Mesenchymal stem cell (in vitro differentiated cells and primary cell): ENCODE measurements around the gene MYCBPAP.
A peak's percentile ranks its signal among the peaks of the same experiment; 100 is the strongest.

ENCODE experiments used
- DNase-seq: peaks from one replicate; pipeline ENCODE4 v3.0.0-alpha.2; 2013
- H2AFZ ChIP-seq: one replicate; pipeline ENCODE4 v1.6.1; 2013; ENCODE audit warnings: low read depth, mild to moderate bottlenecking, control low read depth, inconsistent platforms, low read length, moderate library complexity
- H2AK5ac ChIP-seq: 2 replicates; pipeline ENCODE4 v1.6.1; 2013; ENCODE audit warnings: low read length, moderate library complexity, mild to moderate bottlenecking, inconsistent platforms; ENCODE audit not compliant: severe bottlenecking
- H2BK120ac ChIP-seq: one replicate; pipeline ENCODE4 v1.6.1; 2013; ENCODE audit warnings: low read depth, mild to moderate bottlenecking, inconsistent platforms, low read length, moderate library complexity
- H2BK12ac ChIP-seq, 2 experiments: one replicate each; pipeline ENCODE4 v1.6.1; 2013; ENCODE audit warnings: inconsistent platforms in 2 of 2, low read length in 2 of 2, mild to moderate bottlenecking in 2 of 2, moderate library complexity in 2 of 2, control low read depth in 1 of 2
- H2BK15ac ChIP-seq: one replicate; pipeline ENCODE4 v1.6.1; 2013; ENCODE audit warnings: mild to moderate bottlenecking, low read depth, inconsistent platforms; ENCODE audit not compliant: poor library complexity, severe bottlenecking
- H2BK5ac ChIP-seq: 2 replicates; pipeline ENCODE4 v1.6.1; 2013; ENCODE audit warnings: low read depth, mild to moderate bottlenecking, low read length, control low read depth, inconsistent platforms; ENCODE audit not compliant: poor library complexity, severe bottlenecking
- H3K14ac ChIP-seq, 2 experiments: one replicate each; pipeline ENCODE4 v1.6.1; 2013; ENCODE audit warnings: inconsistent platforms in 2 of 2, low read length in 2 of 2, control low read depth in 1 of 2, mild to moderate bottlenecking in 1 of 2, moderate library complexity in 1 of 2
- H3K18ac ChIP-seq, 2 experiments: one replicate each; pipeline ENCODE4 v1.6.1; 2013; ENCODE audit warnings: inconsistent platforms in 2 of 2, low read length in 2 of 2, control low read depth in 1 of 2, low read depth in 1 of 2, mild to moderate bottlenecking in 1 of 2
- H3K23ac ChIP-seq, 2 experiments: one replicate each; pipeline ENCODE4 v1.6.1; 2013; ENCODE audit warnings: inconsistent platforms in 2 of 2, low read length in 2 of 2, mild to moderate bottlenecking in 2 of 2, moderate library complexity in 2 of 2, control low read depth in 1 of 2
- H3K27ac ChIP-seq: 2 replicates; pipeline ENCODE4 v1.5.1; 2013; ENCODE audit warnings: mild to moderate bottlenecking, moderate library complexity, low read length, control low read depth, inconsistent platforms; ENCODE audit not compliant: poor library complexity, severe bottlenecking
- H3K27me3 ChIP-seq, 2 experiments: 2 replicates each; pipeline versions ENCODE4 v1.6.1 to v1.7.0; 2013; ENCODE audit warnings: low read length in 2 of 2, mild to moderate bottlenecking in 2 of 2, moderate library complexity in 2 of 2, control low read depth in 1 of 2, inconsistent platforms in 1 of 2; ENCODE audit not compliant: control insufficient read depth in 1 of 2, insufficient read depth in 1 of 2
- H3K36me3 ChIP-seq, 2 experiments: 2 replicates each; pipeline versions ENCODE4 v1.6.1 to v1.7.0; 2013; ENCODE audit warnings: low read length in 2 of 2, control low read depth in 1 of 2, inconsistent platforms in 1 of 2, low read depth in 1 of 2, mild to moderate bottlenecking in 1 of 2; ENCODE audit not compliant: insufficient read depth in 2 of 2, control insufficient read depth in 1 of 2
- H3K4ac ChIP-seq, 2 experiments: one replicate each; pipeline ENCODE4 v1.6.1; 2013; ENCODE audit warnings: inconsistent platforms in 2 of 2, low read length in 2 of 2, mild to moderate bottlenecking in 2 of 2, moderate library complexity in 2 of 2, control low read depth in 1 of 2, low read depth in 1 of 2
- H3K4me1 ChIP-seq: 2 replicates; pipeline ENCODE4 v1.6.1; 2013; ENCODE audit warnings: low read depth, low read length, control low read depth; ENCODE audit not compliant: control insufficient read depth, insufficient read depth
- H3K4me2 ChIP-seq: 2 replicates; pipeline ENCODE4 v1.6.1; 2013; ENCODE audit warnings: low read length, mild to moderate bottlenecking, inconsistent platforms; ENCODE audit not compliant: poor library complexity, severe bottlenecking
- H3K4me3 ChIP-seq, 2 experiments: 2 replicates each; pipeline versions ENCODE4 v1.5.1 to v1.7.0; 2013; ENCODE audit warnings: low read length in 2 of 2, mild to moderate bottlenecking in 2 of 2, control low read depth in 1 of 2, low read depth in 1 of 2; ENCODE audit not compliant: insufficient read depth in 1 of 2
- H3K79me1 ChIP-seq: replicated peaks from 2 replicates; pipeline ENCODE4 v1.6.1; 2013; ENCODE audit warnings: mild to moderate bottlenecking, control low read depth, low read length, inconsistent platforms; ENCODE audit not compliant: poor library complexity, severe bottlenecking
- H3K9ac ChIP-seq: 2 replicates; pipeline ENCODE4 v1.7.0; 2013; ENCODE audit warnings: mild to moderate bottlenecking, low read length, moderate library complexity
- H3K9me3 ChIP-seq: 2 replicates; pipeline ENCODE4 v1.7.0; 2013; ENCODE audit warnings: mild to moderate bottlenecking, low read length; ENCODE audit not compliant: control insufficient read depth
- H4K8ac ChIP-seq: one replicate; pipeline ENCODE4 v1.6.1; 2013; ENCODE audit warnings: inconsistent platforms, mild to moderate bottlenecking, low read length, moderate library complexity
- H4K91ac ChIP-seq: one replicate; pipeline ENCODE4 v1.6.1; 2013; ENCODE audit warnings: mild to moderate bottlenecking, low read length, inconsistent platforms
- WGBS: methylation state at CpG from one replicate; pipeline ENCODE4 v1.1.7; 2013; ENCODE audit warnings: mixed read lengths; 5-methylcytosine and 5-hydroxymethylcytosine counted together

The MYCBPAP gene

GRCh38 chr17:50551433-50551815, 43.2 kb downstream of the MYCBPAP start:
- Histone ChIP-seq H2BK120ac (no peak overlapping the region), H2BK15ac (no peak overlapping the region), H3K14ac (no peak overlapping the region), H3K27ac (no peak overlapping the region), H4K8ac (peak overlapping the region; percentile 4), H3K36me3 (peaks cover 62 to 71% of the 10 kb centered on the region in 2 experiments), H3K27me3 (peaks cover 0 to under 1% of the 10 kb centered on the region in 2 experiments), H4K91ac (no peak overlapping the region), H3K9ac (no peak overlapping the region), H3K4me2 (no peak overlapping the region), H3K9me3 (no peaks in the 10 kb centered on the region), H3K4me1 (peaks cover 16% of the 10 kb centered on the region), H3K18ac (no peak overlapping the region), H3K4ac (no peak overlapping the region), H2AFZ (no peak overlapping the region), H3K23ac (no peak overlapping the region), H3K79me1 (peaks cover 28% of the 10 kb centered on the region), H2BK12ac (no peak overlapping the region), H2AK5ac (no peak overlapping the region), H2BK5ac (no peak overlapping the region), H3K4me3 (no peak overlapping the region)
- DNase-seq: no peak
- 98% methylated on average over 6 of the region's 8 CpGs for WGBS

DNA sequence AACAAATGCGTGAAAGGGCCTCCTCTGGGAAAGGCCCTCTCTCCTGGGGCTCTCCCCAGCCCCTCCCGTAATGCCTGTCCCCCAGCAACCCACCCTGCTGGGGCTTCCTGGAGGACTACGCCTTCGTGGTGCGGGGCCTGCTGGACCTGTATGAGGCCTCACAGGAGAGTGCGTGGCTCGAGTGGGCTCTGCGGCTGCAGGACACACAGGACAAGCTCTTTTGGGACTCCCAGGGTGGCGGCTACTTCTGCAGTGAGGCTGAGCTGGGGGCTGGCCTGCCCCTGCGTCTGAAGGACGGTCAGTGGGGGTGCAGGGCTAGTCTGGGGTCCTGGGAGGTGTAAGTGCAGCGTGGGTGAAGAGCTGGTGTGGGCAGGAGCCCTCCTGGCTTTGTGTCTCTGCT, 43.6 kb downstream of the MYCBPAP start:
- H3K27ac ChIP-seq: no peak overlapping the region
- H2BK5ac ChIP-seq: no peak overlapping the region
- H2BK15ac ChIP-seq: no peak overlapping the region
- H3K4me2 ChIP-seq: no peak overlapping the region
- H3K36me3 ChIP-seq: peaks cover 62 to 76% of the 10 kb centered on the region in 2 experiments
- H2AK5ac ChIP-seq: peak overlapping the region; percentile 17
- H3K14ac ChIP-seq: no peak overlapping the region
- H4K91ac ChIP-seq: no peak overlapping the region
- H3K4ac ChIP-seq: no peak overlapping the region
- H3K9me3 ChIP-seq: no peaks in the 10 kb centered on the region
- peaks cover 16% of the 10 kb centered on the region for H3K4me1 ChIP-seq
- H3K9ac ChIP-seq: no peak overlapping the region
- 95% methylated on average over 12 of the region's 12 CpGs for WGBS
- peaks cover 28% of the 10 kb centered on the region for H3K79me1 ChIP-seq
- no peak for DNase-seq
- H3K4me3 ChIP-seq: no peak overlapping the region
- no peak overlapping the region for H4K8ac ChIP-seq
- peak overlapping the region in 1 of 2 experiments; percentile 54 for H3K23ac ChIP-seq
- no peak overlapping the region for H3K18ac ChIP-seq
- no peak overlapping the region for H2BK120ac ChIP-seq
- no peak overlapping the region for H2BK12ac ChIP-seq
- H3K27me3 ChIP-seq: peaks cover 0 to 1% of the 10 kb centered on the region in 2 experiments
- H2AFZ ChIP-seq: no peak overlapping the region

GRCh38 chr17:50554201-50554600, 46.0 kb downstream of the MYCBPAP start:
- no peak overlapping the region for H3K4me2 ChIP-seq
- no peak overlapping the region for H3K4me3 ChIP-seq
- no peak overlapping the region for H2AFZ ChIP-seq
- peaks cover 4 to 16% of the 10 kb centered on the region in 2 experiments for H3K27me3 ChIP-seq
- no peak overlapping the region for H3K23ac ChIP-seq
- H3K27ac ChIP-seq: no peak overlapping the region
- H2AK5ac ChIP-seq: no peak overlapping the region
- no peak overlapping the region for H2BK5ac ChIP-seq
- no peak overlapping the region for H2BK15ac ChIP-seq
- H3K4me1 ChIP-seq: peaks cover 10% of the 10 kb centered on the region
- no peak overlapping the region for H4K91ac ChIP-seq
- no peak overlapping the region for H2BK120ac ChIP-seq
- peak overlapping the region in 1 of 2 experiments; percentile 18 for H3K14ac ChIP-seq
- no peaks in the 10 kb centered on the region for H3K9me3 ChIP-seq
- no peak overlapping the region for H3K9ac ChIP-seq
- no peak overlapping the region for H2BK12ac ChIP-seq
- H4K8ac ChIP-seq: no peak overlapping the region
- peaks cover 56 to 69% of the 10 kb centered on the region in 2 experiments for H3K36me3 ChIP-seq
- WGBS: 95% methylated on average over 17 of the region's 17 CpGs
- no peak overlapping the region for H3K18ac ChIP-seq
- H3K4ac ChIP-seq: no peak overlapping the region
- peaks cover 18% of the 10 kb centered on the region for H3K79me1 ChIP-seq
- no peak for DNase-seq

- Histone ChIP-seq H3K36me3 (peaks cover 32 to 44% of the 10 kb centered on the region in 2 experiments), H4K8ac (no peak overlapping the region), H3K27me3 (peaks cover 18 to 29% of the 10 kb centered on the region in 2 experiments), H3K23ac (no peak overlapping the region), H2BK120ac (no peak overlapping the region), H3K4me1 (peaks cover 26% of the 10 kb centered on the region), H3K4me2 (no peak overlapping the region), H3K14ac (no peak overlapping the region), H3K9ac (no peak overlapping the region), H3K4ac (no peak overlapping the region), H3K9me3 (no peaks in the 10 kb centered on the region), H2AK5ac (no peak overlapping the region), H2BK5ac (no peak overlapping the region), H2BK12ac (no peak overlapping the region), H3K27ac (no peak overlapping the region), H2BK15ac (peak overlapping the region; percentile 8), H3K79me1 (peaks cover 8% of the 10 kb centered on the region), H3K18ac (no peak overlapping the region), H3K4me3 (no peak overlapping the region), H4K91ac (no peak overlapping the region), H2AFZ (no peak overlapping the region)
- no peak for DNase-seq
- WGBS: 87% methylated on average over 5 of the region's 5 CpGs
Measured at GRCh38 chr17:50556803-50557202, 48.6 kb downstream of the MYCBPAP start.
